NB4 (cell line): ENCODE results near the gene RCE1.
"Not testable (repeated sequence)": the region's sequence is repeated elsewhere in the genome, so short reads cannot be mapped to it uniquely, and the experiment has no call there.

Experiments
- DNase-seq: peaks from one replicate; pipeline ENCODE4 v3.0.0; 2010; ENCODE audit warnings: low read depth
- H3K4me3 ChIP-seq: one replicate; pipeline ENCODE4 v1.5.1; 2011; ENCODE audit warnings: mild to moderate bottlenecking, low read depth, low read length, moderate library complexity
- CTCF ChIP-seq: IDR thresholded peaks from one replicate; pipeline ENCODE4 v1.5.1; 2012; ENCODE audit warnings: low read depth, low read length
- MAX ChIP-seq: IDR thresholded peaks from 2 replicates; pipeline ENCODE4 v1.6.1; 2011; ENCODE audit warnings: low read depth, low read length
- MYC ChIP-seq: IDR thresholded peaks from 2 replicates; pipeline ENCODE4 v1.6.1; 2011; ENCODE audit warnings: low read depth, low read length
- POLR2A ChIP-seq: IDR thresholded peaks from 2 replicates; pipeline ENCODE4 v1.6.1; 2011; ENCODE audit warnings: mild to moderate bottlenecking; ENCODE audit not compliant: insufficient read length; ENCODE audit errors: extremely low read depth

RCE1 gene

GRCh38 chr11:66815646-66816045 is 27.6 kb upstream of the RCE1 start:
- no peak overlapping the region for H3K4me3 ChIP-seq
- TF ChIP-seq MYC (no peak), MAX (no peak), CTCF (no peak), POLR2A (no peak)
- DNase-seq: no peak

- no peak overlapping the region for H3K4me3 ChIP-seq
- DNase-seq: no peak
- TF ChIP-seq CTCF: no peak
- TF ChIP-seq MYC: no peak
- no peak for TF ChIP-seq POLR2A
- no peak for TF ChIP-seq MAX
Measured at GRCh38 chr11:66818231-66818955, 24.8 kb upstream of the RCE1 start.

GRCh38 chr11:66820381-66820780 is 22.9 kb upstream of the RCE1 start:
- no peak for TF ChIP-seq POLR2A
- TF ChIP-seq MAX: no peak
- TF ChIP-seq CTCF: no peak
- no peak for TF ChIP-seq MYC
- DNase-seq: no peak
- H3K4me3 ChIP-seq: no peak overlapping the region

GRCh38 chr11:66820901-66821300 is 22.3 kb upstream of the RCE1 start:
- no peak overlapping the region for H3K4me3 ChIP-seq
- no peak for DNase-seq
- TF ChIP-seq POLR2A (no peak), MYC (no peak), CTCF (no peak), MAX (no peak)

GRCh38 chr11:66823700-66824099 is 19.5 kb upstream of the RCE1 start:
- TF ChIP-seq CTCF: no peak
- no peak overlapping the region for H3K4me3 ChIP-seq
- no peak for DNase-seq

- not testable (repeated sequence) for DNase-seq, H3K4me3 ChIP-seq
Measured at GRCh38 chr11:66824573-66824972, 18.7 kb upstream of the RCE1 start.
